ENCODE data around the gene LCNL1. TPM values are rescaled to one million over a fixed set of nuclear protein-coding genes. Genes with fewer than 3 reads are reported as not detected.

Gene LCNL1
- total RNA-seq, 2 experiments from 2014 or later: not detected

DNA sequence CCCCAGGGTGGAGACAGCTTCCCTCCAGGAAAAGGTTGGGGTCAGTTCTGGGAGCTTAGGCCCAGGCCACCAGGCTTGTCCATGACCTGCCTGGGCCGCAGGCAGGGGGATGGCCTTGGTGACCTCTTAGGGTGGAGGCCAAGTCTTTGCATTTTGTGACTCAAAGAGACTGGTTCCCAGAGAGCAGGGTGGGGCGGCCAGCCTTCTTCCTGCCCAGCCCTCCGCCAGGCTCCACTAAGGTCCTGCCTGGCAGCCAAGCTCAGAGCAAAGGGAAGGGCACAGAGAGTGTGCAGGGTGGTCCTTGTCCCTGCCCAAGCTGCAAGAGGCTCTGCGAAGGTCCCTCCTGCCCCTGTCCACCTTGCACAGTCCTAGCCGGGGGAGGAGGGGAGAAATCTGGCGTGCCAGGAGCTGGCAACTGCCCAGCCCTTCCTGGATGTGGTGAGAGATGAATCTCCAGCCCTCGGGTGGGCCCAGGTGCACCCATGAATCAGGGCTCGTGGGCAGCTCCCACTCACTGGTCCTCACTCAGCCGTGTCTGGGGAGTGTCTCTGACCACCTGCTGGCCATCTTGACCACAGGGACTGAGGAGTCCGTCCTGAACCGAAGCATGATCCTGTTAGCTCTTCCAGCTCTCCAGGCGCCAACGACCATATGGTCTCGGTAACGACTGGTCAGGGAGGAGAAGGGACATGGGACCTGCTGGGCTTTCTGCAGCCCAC, 7.8 kb upstream of the LCNL1 start:
- peaks cover 20% of the 10 kb centered on the region for H3K4me1 Mint-ChIP-seq (ENCODE audit: low read depth)
- TF ChIP-seq, protein P1, sequence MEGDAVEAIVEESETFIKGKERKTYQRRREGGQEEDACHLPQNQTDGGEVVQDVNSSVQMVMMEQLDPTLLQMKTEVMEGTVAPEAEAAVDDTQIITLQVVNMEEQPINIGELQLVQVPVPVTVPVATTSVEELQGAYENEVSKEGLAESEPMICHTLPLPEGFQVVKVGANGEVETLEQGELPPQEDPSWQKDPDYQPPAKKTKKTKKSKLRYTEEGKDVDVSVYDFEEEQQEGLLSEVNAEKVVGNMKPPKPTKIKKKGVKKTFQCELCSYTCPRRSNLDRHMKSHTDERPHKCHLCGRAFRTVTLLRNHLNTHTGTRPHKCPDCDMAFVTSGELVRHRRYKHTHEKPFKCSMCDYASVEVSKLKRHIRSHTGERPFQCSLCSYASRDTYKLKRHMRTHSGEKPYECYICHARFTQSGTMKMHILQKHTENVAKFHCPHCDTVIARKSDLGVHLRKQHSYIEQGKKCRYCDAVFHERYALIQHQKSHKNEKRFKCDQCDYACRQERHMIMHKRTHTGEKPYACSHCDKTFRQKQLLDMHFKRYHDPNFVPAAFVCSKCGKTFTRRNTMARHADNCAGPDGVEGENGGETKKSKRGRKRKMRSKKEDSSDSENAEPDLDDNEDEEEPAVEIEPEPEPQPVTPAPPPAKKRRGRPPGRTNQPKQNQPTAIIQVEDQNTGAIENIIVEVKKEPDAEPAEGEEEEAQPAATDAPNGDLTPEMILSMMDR (IDR thresholded peaks at IDR 0.05): no peak
- H3K27me3 Mint-ChIP-seq: no peaks in the 10 kb centered on the region
- ChIA-PET POLR2A (interaction anchor here (0.6 to 2.5 kb wide), 2 partner anchors 9 to 102 kb away, joined by 4 to 10 read pairs; no protein-coding TSS in a partner anchor), CTCF (interaction anchor here (1.0 to 4.5 kb wide), 11 partner anchors 12 to 92 kb away, joined by 3 to 24 read pairs (median 5); no protein-coding TSS in a partner anchor)
- no peak overlapping the region for H3K27ac Mint-ChIP-seq
- no peak for ATAC-seq
- no peak for DNase-seq
- H3K36me3 Mint-ChIP-seq (ENCODE audit: low read depth): no peaks in the 10 kb centered on the region
- intact Hi-C loops (cut with micrococcal nuclease): no loop called here
- H3K4me3 Mint-ChIP-seq: no peak overlapping the region
- H3K9me3 Mint-ChIP-seq: no peaks in the 10 kb centered on the region

- intact Hi-C loops (cut with micrococcal nuclease): no loop called here
- no peaks in the 10 kb centered on the region for H3K27me3 Mint-ChIP-seq
- H3K4me3 Mint-ChIP-seq: no peak overlapping the region
- H3K36me3 Mint-ChIP-seq (ENCODE audit: low read depth): no peaks in the 10 kb centered on the region
- ChIA-PET POLR2A (interaction anchor here (0.6 to 2.5 kb wide), 2 partner anchors 10 to 103 kb away, joined by 4 to 10 read pairs; no protein-coding TSS in a partner anchor), CTCF (interaction anchor here (1.0 to 4.5 kb wide), 13 partner anchors 10 to 92 kb away, joined by 3 to 24 read pairs (median 5); no protein-coding TSS in a partner anchor)
- DNase-seq: peak; percentile 66
- no peaks in the 10 kb centered on the region for H3K9me3 Mint-ChIP-seq
- H3K27ac Mint-ChIP-seq: no peak overlapping the region
- peaks cover 20% of the 10 kb centered on the region for H3K4me1 Mint-ChIP-seq (ENCODE audit: low read depth)
- TF ChIP-seq, protein P1 (IDR thresholded peaks at IDR 0.05): peak; percentile 38
- peak; percentile 26 for ATAC-seq
Observed at GRCh38 chr9:136975644-136976043, 7.1 kb upstream of the LCNL1 start.

- ATAC-seq (no peak), DNase-seq (no peak)
- Mint-ChIP-seq H3K36me3 (ENCODE audit: low read depth) (no peaks in the 10 kb centered on the region), H3K27ac (no peak within 1 kb of the TSS), H3K4me3 (no peak within 1 kb of the TSS), H3K9me3 (no peaks in the 10 kb centered on the region), H3K27me3 (no peaks in the 10 kb centered on the region), H3K4me1 (ENCODE audit: low read depth) (peaks cover 20% of the 10 kb centered on the region)
- intact Hi-C loops (cut with micrococcal nuclease): no loop called here
- TF ChIP-seq, protein P1 (IDR thresholded peaks at IDR 0.05): no peak
- CTCF ChIA-PET: interaction anchor here (1.8 to 4.5 kb wide), 2 partner anchors 12 to 58 kb away, joined by 7 to 24 read pairs; no protein-coding TSS in a partner anchor
- POLR2A ChIA-PET: interaction anchor here (1.2 to 1.3 kb wide), 2 partner anchors 14 to 47 kb away, joined by 3 to 5 read pairs; no protein-coding TSS in a partner anchor
Observed at GRCh38 chr9:136977223-136977622, 5.6 kb upstream of the LCNL1 start, which contains the start of gene PTGDS. Gene PTGDS (plus strand): TSS chr9:136977504. CDS start chr9:136977579, 75 bp downstream.

- POLR2A ChIA-PET: interaction anchor here (1.3 kb wide), 1 partner anchor 13 kb away, joined by 5 read pairs; no protein-coding TSS in a partner anchor
- TF ChIP-seq, protein P1 (IDR thresholded peaks at IDR 0.05): no peak
- ATAC-seq (no peak), DNase-seq (no peak)
- H3K27ac Mint-ChIP-seq: no peak overlapping the region
- H3K4me3 Mint-ChIP-seq: no peak overlapping the region
- CTCF ChIA-PET: interaction anchor here (0.9 to 4.5 kb wide), 4 partner anchors 11 to 189 kb away, joined by 3 to 24 read pairs (median 6); no protein-coding TSS in a partner anchor
- H3K36me3 Mint-ChIP-seq (ENCODE audit: low read depth): no peaks in the 10 kb centered on the region
- H3K4me1 Mint-ChIP-seq (ENCODE audit: low read depth): peaks cover 20% of the 10 kb centered on the region
- H3K9me3 Mint-ChIP-seq: no peaks in the 10 kb centered on the region
- no peaks in the 10 kb centered on the region for H3K27me3 Mint-ChIP-seq
- intact Hi-C loops (cut with micrococcal nuclease): no loop called here
Observed at GRCh38 chr9:136977649-136978072, 5.1 kb upstream of the LCNL1 start.

Measured in activated CD8-positive, alpha-beta T cell treated with anti-CD3 and anti-CD28 coated beads for 36 hours (primary cell).